ENCODE results near the gene KHDC1L.
"Not testable (repeated sequence)": the region's sequence is repeated elsewhere in the genome, so short reads cannot be mapped to it uniquely, and the experiment has no call there.

KHDC1L gene

GRCh38 chr6:73204252-73204651, 21.0 kb downstream of the KHDC1L start:
- no peak for DNase-seq (ENCODE audit: low read depth)

- no peak for DNase-seq (ENCODE audit: low read depth)
Observed at GRCh38 chr6:73203098-73203497, 22.2 kb downstream of the KHDC1L start.

- no peak for DNase-seq (ENCODE audit: low read depth)
Observed at GRCh38 chr6:73200735-73201134, 24.6 kb downstream of the KHDC1L start.

GRCh38 chr6:73200247-73200646, 25.0 kb downstream of the KHDC1L start:
- DNase-seq (ENCODE audit: low read depth): no peak

- DNase-seq (ENCODE audit: low read depth): no peak
Observed at GRCh38 chr6:73194744-73195143, 30.6 kb downstream of the KHDC1L start.

- DNase-seq (ENCODE audit: low read depth): not testable (repeated sequence)
Observed at GRCh38 chr6:73193302-73193701, 32.0 kb downstream of the KHDC1L start.

GRCh38 chr6:73182021-73182607, 43.2 kb downstream of the KHDC1L start:
- DNase-seq (ENCODE audit: low read depth): no peak

- DNase-seq (ENCODE audit: low read depth): peak; percentile 70
Observed at GRCh38 chr6:73180763-73181619, 44.3 kb downstream of the KHDC1L start.

- no peak for DNase-seq (ENCODE audit: low read depth)
Observed at GRCh38 chr6:73180076-73180738, 45.1 kb downstream of the KHDC1L start.

- DNase-seq (ENCODE audit: low read depth): no peak
Observed at GRCh38 chr6:73177221-73177944, 47.9 kb downstream of the KHDC1L start.

GRCh38 chr6:73176057-73176456, 49.2 kb downstream of the KHDC1L start:
- DNase-seq (ENCODE audit: low read depth): no peak

GRCh38 chr6:73174646-73175045, 50.6 kb downstream of the KHDC1L start:
- no peak for DNase-seq (ENCODE audit: low read depth)
